Stimulated activated CD4-positive, alpha-beta T cell treated with anti-CD3 and anti-CD28 coated beads, TNF-alpha, amount 100 ng/mL, for 24 hours (primary cell): ENCODE data around the gene NRXN3.
"Not testable (repeated sequence)": the region's sequence is repeated elsewhere in the genome, so short reads cannot be mapped to it uniquely, and the experiment has no call there.

ENCODE experiments used
- DNase-seq, 3 experiments: peaks; one replicate each; pipeline ENCODE4 v3.0.0-alpha.2; 2020; ENCODE audit warnings: low read depth in 3 of 3

Gene NRXN3

DNA sequence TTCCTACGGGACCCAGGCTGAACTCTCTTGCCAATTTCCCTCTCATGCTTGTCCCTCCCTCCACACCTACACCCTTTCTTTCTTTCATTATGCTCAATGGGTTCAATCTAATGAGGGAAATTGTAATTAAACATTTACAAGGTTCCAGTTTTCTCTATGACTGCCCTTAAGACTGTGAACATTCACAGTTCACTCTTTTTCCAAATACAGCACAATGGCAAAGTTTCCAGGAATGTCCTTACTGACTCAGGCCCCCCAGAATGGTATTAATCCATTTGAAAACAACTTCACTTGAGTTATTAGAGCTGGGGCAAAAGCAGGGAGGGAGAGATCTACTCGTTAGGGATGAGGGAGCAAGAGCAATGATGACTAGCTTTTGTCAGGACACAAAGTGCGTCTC is 892.1 kb downstream of the NRXN3 start:
- no peak for DNase-seq

DNA sequence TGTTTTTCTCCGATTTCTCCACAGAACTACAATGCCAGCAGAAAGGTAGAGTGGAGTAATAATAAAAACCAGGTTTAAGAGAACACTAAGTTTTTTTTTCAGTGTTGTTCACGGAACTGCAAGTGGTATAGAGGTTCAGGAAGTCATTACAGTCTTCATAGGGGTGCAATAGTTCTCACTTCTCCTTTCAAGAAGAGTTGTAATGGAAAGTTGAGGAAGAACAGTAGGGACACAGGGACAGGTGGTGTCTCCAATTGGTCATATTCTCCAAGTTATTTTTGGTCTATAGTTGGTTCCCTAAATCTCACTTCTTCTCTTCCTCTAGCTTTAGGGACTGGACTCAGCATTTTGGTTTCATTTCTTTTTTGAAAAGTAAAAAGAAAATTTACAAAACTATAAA is 894.0 kb downstream of the NRXN3 start:
- no peak for DNase-seq

DNA sequence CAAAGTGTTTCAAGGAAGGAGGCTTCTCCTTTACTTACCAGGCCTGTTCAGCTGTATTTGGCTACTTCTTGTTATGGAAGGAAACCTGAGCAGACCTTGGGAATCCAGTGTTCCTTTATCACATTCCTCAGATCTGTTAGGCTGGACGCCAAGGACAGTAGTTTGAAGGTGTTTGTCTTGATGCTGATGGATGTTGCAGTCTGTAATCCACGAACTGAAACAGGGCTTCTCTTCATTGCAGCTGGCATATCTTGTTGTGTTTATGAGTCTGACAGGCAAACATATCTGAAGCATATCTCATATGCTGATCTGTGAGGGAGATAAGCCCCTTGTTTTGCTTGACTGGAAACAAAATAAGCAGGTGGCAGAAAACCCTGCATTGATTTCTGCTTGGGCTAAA is 904.3 kb downstream of the NRXN3 start:
- DNase-seq: no peak

DNA sequence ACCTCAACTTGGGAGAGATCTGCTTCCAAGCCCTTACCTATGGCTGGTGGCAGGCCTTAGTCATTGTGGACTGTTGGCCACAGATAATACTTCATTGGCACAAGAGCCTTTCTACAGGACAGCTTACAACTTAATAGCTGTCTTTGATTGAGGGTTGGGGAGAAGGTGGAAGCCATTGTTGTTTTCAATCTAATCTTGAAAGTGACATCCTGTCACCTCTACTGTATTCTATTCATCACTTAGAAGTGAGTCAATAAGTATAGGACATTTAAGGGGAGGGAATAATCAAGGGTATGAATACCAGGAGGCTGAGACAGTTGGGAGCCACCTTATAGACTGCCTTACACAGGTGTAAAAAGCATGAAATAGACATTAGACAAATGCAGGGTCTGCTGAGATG is 906.3 kb downstream of the NRXN3 start:
- DNase-seq: no peak

DNA sequence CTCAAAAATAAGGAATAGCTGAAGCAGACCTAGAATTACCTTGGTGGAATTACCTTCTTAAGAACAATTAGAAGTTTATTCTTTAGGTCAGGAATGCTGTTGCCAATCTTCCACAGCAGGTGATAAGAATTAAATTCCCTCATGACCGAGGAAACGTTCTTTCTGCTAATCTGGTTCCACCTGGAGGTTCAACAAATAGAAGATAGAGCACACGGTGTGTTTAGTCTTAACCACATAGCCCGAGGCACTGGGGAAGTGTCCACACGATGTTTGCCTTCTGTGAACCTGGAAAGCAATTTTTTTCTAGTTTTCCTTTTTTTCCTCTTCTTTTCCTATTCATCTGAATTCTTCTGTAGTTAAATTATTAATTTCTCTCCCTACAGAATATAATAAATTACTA is 906.9 kb downstream of the NRXN3 start:
- no peak for DNase-seq

DNA sequence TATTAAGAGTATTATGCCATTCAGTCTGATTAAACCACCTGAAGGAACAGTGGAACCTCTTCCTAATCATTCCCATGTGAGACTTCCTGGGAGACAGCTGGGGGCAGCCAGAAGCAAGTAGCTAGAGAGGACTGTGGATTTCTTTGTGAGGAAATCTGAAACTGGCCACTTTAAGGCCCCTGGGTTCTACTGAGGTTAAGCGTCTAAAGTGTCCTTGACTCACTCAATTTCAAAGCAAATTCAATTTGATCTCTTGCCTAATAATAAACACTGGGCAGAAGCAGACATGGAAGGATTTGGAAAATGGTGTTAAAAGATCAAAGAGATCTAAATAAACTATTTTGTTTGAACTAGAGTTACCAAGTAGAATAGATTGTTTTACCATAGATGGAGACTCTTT is 909.9 kb downstream of the NRXN3 start:
- no peak for DNase-seq

DNA sequence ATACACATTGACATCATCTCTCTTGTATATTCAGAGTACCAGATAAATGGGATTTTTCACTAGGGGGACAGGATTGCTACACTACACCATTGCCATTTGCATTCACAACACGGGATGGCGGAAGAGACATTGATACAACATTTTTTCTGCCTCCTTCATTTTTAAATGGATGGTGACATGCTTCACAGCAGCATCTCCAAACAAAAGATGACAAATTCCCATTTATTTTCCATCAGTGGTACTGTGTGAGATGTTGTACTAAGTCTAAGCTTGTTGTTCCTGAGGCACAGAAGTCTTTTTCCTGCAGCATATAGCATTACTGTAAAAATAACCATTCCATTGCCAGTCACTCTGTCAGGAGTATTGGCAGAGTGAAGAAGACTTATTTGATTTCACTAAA is 912.7 kb downstream of the NRXN3 start:
- no peak for DNase-seq

DNA sequence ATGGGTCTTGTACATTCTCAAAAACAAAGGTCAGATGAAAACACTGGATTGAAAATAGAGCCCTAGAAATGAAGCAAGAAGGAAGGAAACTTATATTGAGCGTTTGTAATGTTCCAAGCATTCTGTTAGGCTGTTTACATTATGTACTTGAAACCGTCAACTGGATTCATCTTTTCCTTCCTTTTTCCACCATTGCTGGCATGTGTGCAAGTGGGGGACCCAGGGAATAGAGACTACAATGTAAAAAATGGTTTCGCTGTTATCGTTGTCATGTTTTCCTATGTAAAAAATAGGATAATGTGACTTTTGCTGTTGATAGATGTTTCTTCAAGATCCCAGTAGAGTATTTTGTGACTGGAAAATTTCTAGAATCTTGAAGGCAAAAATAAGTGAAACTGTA is 913.2 kb downstream of the NRXN3 start:
- no peak for DNase-seq

DNA sequence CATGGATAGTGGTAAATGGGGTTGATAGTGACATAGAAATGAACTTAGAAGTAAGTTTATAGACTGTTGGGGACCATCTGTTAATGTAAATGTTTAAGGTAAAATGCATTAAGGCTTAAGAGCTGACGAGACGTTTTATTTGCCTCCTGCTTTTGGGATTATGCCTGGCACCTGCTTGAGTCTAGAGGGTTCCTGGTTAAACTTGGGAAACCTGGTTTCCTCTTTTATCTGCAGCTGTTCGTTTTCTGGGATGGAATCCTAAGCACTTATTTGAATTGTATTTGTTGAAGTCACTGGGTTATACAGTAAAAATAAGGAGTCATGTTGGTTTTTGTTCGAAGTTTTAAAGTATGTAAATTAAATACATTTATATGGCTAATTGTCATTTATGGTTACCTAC is 914.7 kb downstream of the NRXN3 start:
- no peak for DNase-seq

DNA sequence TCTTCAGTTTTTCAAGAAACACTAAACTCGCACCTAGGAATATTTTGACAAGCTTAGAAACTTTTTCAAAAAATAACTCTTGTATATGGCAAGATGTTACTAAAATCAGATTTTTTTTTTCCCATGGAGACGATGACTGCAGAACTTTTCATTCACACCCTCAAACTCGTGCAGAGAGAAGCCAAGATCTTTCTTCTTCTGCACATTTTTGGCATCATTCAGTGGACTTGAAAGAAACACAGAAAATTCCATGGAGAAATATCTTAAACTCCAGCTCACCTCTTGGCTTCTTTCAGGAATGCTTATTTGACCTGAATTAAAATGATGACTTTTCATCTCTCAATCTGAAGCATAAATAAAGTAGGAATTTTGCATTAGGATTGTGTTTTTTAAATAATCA is 919.4 kb downstream of the NRXN3 start:
- no peak for DNase-seq

DNA sequence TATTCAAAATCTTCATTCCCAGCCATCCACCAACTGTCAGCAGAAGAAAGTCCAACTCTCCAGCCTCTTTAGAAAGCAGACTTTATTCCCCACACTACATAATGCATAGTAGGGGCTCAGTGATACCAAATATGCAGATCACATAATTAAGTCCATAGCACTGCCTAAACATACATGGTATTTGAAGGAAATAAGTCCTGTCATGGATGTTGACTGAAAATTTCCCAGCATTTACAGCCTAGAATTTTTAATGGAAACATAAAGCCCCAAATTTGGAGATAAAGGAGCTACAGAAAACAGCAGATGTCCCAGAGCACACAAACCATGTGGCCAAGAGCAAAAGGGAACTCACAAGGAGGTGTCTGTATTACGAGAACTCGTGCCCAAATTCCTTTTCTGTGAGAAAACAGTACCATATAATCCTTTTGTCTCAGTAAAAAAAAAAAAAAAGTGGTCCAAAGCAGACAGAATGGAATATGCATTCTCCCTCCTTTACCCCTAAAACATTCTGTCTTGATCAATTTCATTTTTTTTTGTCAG is 920.5 kb downstream of the NRXN3 start:
- no peak for DNase-seq

DNA sequence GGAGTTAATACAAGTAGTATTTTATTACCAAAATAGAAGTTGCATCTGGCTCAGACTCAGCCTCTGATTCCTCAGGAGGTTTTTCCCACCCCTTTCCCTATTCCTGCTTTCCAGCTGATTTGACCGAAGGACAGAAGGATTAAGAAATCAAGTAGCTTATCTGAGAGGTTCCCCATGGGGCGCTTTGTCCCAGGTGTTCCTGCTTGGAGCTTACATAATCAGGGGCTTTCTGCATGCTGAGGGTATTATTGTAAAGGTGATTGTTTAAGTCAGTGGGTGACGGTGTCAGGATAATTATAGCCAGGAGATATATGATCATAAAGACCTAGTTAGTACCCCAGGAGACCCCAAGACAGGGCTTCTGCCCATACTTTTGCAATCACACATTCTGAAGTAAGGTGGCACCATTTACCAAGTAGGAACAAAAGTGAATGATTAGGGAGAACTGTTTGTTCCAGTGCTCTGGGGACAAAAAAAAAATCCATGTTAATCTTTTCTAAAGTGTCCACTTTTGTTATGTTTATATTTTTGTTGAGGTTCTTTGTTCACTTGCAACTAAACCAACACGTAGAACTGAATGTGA is 921.3 kb downstream of the NRXN3 start:
- no peak for DNase-seq

DNA sequence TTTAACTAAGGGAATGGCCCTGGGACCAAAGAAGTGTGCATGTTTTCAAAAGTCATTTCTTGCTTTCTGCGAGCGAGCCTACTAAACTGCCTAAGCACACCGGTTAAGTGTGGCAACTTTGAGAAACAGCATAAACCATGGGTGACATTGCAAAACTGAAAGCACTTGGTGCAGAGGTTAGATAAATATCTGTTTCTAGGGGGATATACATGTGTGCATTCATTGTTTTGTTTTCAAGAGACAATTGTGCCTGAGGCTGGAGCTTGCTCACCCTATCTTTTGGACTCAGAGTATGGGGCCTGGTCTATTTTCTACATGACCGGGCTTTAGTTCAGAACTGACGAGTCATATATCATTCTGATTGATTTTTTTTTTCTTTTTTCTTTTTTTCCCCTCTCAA is 923.4 kb downstream of the NRXN3 start:
- no peak for DNase-seq

DNA sequence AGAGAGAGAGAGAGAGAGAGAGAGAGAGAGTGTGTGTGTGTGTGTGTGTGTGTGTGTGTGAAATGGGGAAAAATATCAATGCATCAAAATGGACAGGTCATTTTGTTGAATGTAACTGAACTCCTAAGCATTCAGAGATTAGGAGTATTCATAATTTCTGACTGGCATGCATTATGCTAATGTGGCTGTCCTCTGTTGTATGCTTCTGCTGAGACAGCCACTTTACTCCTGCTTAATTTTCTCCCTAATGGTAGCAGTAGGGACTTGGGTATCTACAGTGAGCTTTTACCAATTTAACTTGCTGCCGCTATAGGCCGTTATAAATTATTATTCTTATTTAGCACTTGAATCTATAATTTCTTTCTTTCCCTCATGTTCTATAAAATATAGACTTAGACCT is 924.8 kb downstream of the NRXN3 start:
- no peak for DNase-seq

DNA sequence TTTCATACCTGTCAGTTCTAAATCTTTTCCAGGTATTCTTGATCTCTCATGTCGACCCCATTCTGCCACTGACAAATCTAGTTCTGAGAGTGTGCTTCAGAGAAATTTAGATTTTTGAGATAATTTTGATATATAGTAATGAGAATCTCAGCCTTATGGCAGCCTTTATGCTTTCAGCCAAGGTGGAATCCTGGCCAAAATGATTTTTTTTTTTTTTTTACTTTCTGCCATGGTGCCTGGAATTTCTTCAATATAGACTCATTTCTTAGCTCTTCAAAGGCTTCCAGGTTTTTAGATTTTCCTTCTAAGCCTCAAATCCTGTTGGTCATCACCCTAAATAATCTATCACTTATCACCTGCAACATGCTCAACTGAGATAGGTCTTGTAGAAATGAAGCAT is 926.6 kb downstream of the NRXN3 start:
- DNase-seq: no peak

DNA sequence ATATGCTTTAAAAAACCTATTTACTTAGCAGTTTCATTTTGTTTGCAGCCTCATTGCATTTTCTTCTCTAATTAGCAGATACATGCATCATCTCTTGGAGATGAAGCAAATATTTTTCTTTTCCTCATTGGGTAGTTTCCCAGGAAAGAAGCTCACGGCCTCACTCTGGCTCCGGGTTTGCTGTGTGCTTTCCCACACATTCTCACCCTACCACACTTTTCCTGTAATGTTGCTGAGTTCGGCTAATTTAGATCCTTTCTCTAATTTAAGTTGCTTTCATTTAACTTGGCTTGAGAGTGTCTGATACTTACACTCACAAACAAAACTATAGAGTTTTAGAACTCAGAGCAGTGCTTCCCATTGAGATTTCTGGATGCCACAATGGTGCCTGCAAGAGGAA is 928.2 kb downstream of the NRXN3 start:
- DNase-seq: no peak

DNA sequence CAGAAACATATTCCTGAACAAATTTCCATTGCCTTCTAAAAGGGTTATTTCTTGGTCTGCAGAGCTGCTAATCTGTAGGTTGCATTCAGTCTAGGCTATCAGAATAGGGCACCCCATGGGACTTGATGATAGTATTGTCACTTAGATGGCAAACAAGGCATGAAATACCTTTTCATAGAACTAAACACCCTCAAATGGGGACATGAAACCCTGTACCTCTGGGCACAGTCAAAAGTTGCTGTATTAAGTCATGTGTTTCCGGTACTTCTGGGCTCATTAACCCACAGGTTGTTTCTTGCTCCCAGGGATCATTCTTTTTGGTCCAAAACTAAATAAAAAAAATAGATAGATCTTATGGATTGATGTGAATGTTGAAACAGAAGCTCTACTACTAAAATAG is 930.4 kb downstream of the NRXN3 start:
- no peak for DNase-seq

DNA sequence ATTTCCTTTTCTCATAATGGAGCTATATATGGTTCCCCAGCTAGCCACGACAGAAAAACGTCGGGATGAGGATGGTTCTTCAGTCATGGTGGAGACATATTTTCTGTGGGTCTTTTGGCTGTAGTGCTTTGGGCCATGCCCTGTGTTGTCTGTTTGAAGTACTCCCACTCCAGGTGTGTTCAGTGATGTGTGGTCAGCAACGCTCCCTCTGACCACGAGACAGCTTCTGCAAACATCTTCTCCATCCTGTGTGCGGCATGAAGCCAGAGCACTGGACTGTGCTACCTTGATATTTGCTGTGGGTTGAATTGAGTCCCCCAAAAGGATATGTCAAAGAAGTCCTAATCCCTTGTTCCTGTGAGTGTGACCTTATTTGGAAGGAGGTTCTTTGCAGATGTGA is 931.2 kb downstream of the NRXN3 start:
- DNase-seq: no peak

DNA sequence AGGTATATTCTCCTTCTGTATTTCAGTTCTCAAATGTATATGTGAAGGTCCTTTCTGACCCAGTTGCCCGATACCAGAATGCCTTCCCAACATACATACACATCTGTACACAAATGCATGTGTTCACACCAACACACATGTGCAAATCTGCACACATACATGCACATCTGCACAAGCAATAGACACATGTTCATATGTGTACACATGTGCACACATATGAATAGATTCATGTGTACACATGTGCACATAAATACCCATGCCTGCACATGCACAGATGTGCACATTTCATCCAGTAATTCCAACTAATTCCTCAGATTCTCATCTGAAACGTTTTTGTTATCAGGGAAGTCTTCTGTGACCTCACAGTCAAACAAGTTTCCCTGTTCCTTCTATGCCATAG is 933.6 kb downstream of the NRXN3 start:
- DNase-seq: no peak

DNA sequence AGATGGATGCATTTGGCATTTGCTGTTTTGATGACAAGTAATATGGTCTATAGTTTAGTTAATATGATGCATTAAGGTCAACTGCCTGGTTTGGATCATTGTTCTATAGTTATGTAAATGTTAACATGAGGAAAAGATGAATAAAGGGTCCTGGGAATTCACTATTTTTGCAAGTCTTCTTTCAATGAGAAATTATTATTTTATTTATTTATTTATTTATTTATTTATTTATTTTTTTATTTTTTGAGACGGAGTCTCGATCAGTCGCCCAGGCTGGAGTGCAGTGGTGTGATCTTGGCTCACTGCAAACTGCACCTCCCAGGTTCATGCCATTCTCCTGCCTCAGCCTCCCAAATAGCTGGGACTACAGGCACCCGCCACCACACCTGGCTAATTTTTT is 940.4 kb downstream of the NRXN3 start:
- DNase-seq: not testable (repeated sequence)

DNA sequence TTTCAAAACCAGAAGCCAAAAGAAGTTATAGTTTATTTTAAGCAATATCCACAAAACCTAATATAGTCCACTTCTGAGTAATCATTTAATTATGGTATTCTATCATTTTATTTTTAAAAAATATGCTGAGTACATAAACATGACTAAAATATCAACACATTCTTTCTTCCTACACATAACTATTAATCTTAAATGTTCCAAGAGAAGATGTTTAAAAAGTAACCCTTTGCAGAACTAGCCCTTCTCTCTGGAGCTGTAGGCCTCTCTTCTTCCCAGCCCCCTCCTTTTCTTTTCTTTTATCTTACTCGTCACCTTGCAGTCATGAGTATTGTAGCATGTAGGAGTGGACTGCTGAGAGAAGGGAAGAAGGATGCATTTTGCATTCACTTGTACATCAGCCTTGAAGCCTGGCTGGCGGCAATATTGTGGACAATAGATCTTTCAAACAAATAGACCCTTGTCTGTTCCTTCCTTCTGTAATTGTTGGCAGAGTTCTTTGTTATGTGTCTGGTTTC is 941.9 kb downstream of the NRXN3 start:
- DNase-seq: no peak

DNA sequence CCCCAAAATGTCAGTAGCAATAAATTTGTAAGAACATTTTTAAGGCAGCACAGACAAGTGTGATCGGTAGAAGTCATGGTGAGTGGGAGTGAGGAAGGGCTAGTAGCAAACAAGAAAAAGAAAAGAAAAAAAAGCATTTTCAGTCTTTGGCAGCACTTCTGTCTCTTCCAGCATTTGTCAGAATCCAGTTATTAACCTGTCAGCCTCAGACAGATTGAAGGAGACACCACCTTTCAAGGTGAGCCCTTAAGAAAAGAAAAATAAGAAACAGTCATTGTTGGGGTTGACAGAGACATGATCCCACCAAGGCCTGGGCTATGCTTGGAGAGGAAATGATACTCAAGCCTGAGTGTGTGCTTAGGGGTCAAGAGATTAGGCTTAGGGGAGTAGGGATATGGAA is 947.4 kb downstream of the NRXN3 start:
- DNase-seq: no peak

DNA sequence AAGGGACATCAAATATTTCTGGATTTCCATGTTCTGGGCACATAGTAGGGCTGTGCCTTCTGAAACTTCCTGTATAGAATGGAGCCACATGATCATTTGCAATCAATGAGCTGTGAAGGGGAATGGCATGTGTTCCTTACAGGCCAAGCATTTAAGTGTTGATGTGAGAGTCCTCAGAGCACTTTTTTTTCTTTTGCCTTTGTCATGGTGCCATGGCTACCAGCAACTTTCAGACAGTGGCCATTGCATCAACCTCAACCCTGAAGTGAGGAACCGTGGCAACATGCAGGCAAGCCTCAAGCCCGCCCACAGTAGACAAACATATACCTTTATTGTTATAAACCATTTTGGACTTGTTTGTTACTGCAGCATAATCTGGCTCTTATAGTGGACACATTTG is 948.1 kb downstream of the NRXN3 start:
- no peak for DNase-seq

DNA sequence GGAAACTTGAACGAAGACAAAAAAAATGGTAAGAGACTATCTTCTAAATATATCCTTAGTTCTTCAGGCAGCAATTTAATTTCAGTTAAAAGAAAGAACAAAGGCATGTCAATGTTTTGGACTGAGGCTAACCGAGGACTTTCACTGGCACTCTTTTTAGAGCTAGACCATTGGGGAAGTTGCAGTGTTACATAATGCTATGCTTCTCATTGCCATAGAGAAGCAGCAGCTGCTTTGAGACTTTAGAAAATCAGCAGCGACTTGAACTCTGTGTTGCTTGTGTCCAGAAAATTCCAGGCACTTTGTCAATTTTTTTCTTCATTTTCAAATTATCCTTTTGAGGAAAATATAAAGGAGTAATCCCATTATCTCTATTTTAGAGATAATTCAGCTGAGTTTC is 964.2 kb downstream of the NRXN3 start:
- no peak for DNase-seq
